ENCODE results near the gene SIGLEC12. TPM values are rescaled to one million over a fixed set of nuclear protein-coding genes. Genes with fewer than 3 reads are reported as not detected.

Gene SIGLEC12
- total and polyA plus RNA-seq, 9 of the 15 experiments (the other 6 are each of a cell fraction or from before 2014, with no cell fraction given) = 0.08 to 1.3 (median 0.54) TPM

DNA sequence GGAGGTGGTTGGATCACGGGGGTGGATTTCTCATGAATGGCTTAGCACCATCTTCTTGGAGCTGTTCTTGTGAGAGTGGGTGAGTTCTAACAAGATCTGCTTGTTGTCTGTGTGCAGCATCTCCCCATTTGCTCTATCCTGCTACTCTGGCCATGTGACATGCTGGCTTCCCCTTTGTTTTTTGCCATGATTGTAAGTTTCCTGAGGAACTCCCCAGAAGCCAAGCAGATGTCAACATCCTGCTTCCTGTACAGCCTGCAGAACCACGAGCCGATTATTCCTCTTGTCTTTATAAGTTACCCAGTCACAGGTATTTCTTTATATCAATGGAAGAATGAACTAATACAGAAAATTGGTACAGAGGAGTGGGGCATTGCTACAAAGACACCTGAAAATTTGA is 2.3 kb upstream of the SIGLEC12 start (continued):
- TF ChIP-seq, protein P1, sequence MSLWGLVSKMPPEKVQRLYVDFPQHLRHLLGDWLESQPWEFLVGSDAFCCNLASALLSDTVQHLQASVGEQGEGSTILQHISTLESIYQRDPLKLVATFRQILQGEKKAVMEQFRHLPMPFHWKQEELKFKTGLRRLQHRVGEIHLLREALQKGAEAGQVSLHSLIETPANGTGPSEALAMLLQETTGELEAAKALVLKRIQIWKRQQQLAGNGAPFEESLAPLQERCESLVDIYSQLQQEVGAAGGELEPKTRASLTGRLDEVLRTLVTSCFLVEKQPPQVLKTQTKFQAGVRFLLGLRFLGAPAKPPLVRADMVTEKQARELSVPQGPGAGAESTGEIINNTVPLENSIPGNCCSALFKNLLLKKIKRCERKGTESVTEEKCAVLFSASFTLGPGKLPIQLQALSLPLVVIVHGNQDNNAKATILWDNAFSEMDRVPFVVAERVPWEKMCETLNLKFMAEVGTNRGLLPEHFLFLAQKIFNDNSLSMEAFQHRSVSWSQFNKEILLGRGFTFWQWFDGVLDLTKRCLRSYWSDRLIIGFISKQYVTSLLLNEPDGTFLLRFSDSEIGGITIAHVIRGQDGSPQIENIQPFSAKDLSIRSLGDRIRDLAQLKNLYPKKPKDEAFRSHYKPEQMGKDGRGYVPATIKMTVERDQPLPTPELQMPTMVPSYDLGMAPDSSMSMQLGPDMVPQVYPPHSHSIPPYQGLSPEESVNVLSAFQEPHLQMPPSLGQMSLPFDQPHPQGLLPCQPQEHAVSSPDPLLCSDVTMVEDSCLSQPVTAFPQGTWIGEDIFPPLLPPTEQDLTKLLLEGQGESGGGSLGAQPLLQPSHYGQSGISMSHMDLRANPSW (CRISPR knock-in tag; IDR thresholded peaks at IDR 0.05) = no peak
- TF ChIP-seq PRMT5 (CRISPR knock-in tag; IDR thresholded peaks at IDR 0.05) (no peak), SLC30A9 (CRISPR knock-in tag; IDR thresholded peaks at IDR 0.05) (no peak), MAFK (IDR thresholded peaks at IDR 0.05; ENCODE audit: low read length) (no peak), STAG1 (CRISPR knock-in tag; IDR thresholded peaks at IDR 0.05; ENCODE audit: borderline replicate concordance) (no peak), ELF2 (CRISPR knock-in tag; IDR thresholded peaks at IDR 0.05) (no peak), JUN (IDR thresholded peaks at IDR 0.05; ENCODE audit: borderline replicate concordance, low read depth, low read length) (no peak), JUN (CRISPR knock-in tag; IDR thresholded peaks at IDR 0.05; ENCODE audit: borderline replicate concordance) (no peak), MED1 (CRISPR knock-in tag; IDR thresholded peaks at IDR 0.05; ENCODE audit: borderline replicate concordance) (no peak), HLTF (IDR thresholded peaks at IDR 0.05) (no peak), ELF1 (tag; IDR thresholded peaks at IDR 0.05) (no peak)
- TF ChIP-seq, protein P2, sequence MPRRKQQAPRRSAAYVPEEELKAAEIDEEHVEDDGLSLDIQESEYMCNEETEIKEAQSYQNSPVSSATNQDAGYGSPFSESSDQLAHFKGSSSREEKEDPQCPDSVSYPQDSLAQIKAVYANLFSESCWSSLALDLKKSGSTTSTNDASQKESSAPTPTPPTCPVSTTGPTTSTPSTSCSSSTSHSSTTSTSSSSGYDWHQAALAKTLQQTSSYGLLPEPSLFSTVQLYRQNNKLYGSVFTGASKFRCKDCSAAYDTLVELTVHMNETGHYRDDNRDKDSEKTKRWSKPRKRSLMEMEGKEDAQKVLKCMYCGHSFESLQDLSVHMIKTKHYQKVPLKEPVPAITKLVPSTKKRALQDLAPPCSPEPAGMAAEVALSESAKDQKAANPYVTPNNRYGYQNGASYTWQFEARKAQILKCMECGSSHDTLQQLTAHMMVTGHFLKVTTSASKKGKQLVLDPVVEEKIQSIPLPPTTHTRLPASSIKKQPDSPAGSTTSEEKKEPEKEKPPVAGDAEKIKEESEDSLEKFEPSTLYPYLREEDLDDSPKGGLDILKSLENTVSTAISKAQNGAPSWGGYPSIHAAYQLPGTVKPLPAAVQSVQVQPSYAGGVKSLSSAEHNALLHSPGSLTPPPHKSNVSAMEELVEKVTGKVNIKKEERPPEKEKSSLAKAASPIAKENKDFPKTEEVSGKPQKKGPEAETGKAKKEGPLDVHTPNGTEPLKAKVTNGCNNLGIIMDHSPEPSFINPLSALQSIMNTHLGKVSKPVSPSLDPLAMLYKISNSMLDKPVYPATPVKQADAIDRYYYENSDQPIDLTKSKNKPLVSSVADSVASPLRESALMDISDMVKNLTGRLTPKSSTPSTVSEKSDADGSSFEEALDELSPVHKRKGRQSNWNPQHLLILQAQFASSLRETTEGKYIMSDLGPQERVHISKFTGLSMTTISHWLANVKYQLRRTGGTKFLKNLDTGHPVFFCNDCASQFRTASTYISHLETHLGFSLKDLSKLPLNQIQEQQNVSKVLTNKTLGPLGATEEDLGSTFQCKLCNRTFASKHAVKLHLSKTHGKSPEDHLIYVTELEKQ (CRISPR knock-in tag; IDR thresholded peaks at IDR 0.05) = no peak
- TF ChIP-seq, protein P3, sequence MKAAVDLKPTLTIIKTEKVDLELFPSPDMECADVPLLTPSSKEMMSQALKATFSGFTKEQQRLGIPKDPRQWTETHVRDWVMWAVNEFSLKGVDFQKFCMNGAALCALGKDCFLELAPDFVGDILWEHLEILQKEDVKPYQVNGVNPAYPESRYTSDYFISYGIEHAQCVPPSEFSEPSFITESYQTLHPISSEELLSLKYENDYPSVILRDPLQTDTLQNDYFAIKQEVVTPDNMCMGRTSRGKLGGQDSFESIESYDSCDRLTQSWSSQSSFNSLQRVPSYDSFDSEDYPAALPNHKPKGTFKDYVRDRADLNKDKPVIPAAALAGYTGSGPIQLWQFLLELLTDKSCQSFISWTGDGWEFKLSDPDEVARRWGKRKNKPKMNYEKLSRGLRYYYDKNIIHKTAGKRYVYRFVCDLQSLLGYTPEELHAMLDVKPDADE (conservative IDR thresholded peaks at IDR 0.05; ENCODE audit: control insufficient read depth, low read depth, low read length) = no peak
- TF ChIP-seq, protein P4, sequence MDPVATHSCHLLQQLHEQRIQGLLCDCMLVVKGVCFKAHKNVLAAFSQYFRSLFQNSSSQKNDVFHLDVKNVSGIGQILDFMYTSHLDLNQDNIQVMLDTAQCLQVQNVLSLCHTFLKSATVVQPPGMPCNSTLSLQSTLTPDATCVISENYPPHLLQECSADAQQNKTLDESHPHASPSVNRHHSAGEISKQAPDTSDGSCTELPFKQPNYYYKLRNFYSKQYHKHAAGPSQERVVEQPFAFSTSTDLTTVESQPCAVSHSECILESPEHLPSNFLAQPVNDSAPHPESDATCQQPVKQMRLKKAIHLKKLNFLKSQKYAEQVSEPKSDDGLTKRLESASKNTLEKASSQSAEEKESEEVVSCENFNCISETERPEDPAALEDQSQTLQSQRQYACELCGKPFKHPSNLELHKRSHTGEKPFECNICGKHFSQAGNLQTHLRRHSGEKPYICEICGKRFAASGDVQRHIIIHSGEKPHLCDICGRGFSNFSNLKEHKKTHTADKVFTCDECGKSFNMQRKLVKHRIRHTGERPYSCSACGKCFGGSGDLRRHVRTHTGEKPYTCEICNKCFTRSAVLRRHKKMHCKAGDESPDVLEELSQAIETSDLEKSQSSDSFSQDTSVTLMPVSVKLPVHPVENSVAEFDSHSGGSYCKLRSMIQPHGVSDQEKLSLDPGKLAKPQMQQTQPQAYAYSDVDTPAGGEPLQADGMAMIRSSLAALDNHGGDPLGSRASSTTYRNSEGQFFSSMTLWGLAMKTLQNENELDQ (CRISPR knock-in tag; IDR thresholded peaks at IDR 0.05; ENCODE audit: borderline replicate concordance) = no peak

Data from K562 (cell line).